K562 (cell line): Measurements from ENCODE around the gene SERTAD3. TPM values are rescaled to one million over a fixed set of nuclear protein-coding genes. Genes with fewer than 3 reads are reported as not detected.

Source experiments
- CCNT2 ChIP-seq: IDR thresholded peaks from 2 replicates; pipeline ENCODE4 v1.6.1; 2011; ENCODE audit warnings: borderline replicate concordance, low read depth, mild to moderate bottlenecking, moderate library complexity, mixed read lengths, low read length; ENCODE audit not compliant: insufficient read length; ENCODE audit errors: extremely low read depth
- CEBPB ChIP-seq: fragments of 450-650 bp; IDR thresholded peaks from 2 replicates; pipeline ENCODE4 v1.6.1; 2016; ENCODE audit warnings: missing genetic modification characterization, missing compliant biosample characterization
- CHD4 ChIP-seq: fragments of 200-600 bp; sonication (generic); IDR thresholded peaks from 3 replicates; pipeline ENCODE4 v1.6.1; 2012; ENCODE audit warnings: low read depth, mild to moderate bottlenecking, mixed read lengths, low read length, inconsistent platforms; ENCODE audit not compliant: insufficient read depth, insufficient replicate concordance, poor library complexity, severe bottlenecking
- DACH1 ChIP-seq: fragments of 450-650 bp; IDR thresholded peaks from 2 replicates; pipeline ENCODE4 v1.6.1; 2018; ENCODE audit not compliant: partially characterized antibody
- FOXJ2 ChIP-seq: fragments of 200-800 bp; sonication (Bioruptor generic); IDR thresholded peaks from 2 replicates; pipeline ENCODE4 v1.6.1; 2016; ENCODE audit warnings: missing genetic modification characterization, missing compliant biosample characterization
- HMG20A ChIP-seq: fragments of 450-650 bp; formaldehyde crosslinking; conservative IDR thresholded peaks from 2 replicates; pipeline ENCODE4 v1.4.0; 2020; ENCODE audit warnings: mild to moderate bottlenecking, mixed read lengths
- HOXB6 ChIP-seq: fragments of 250-450 bp; sonication (Bioruptor Pico); IDR thresholded peaks from 2 replicates; pipeline ENCODE4 v1.5.1; 2022; ENCODE audit warnings: mild to moderate bottlenecking, borderline replicate concordance
- ILF3 ChIP-seq: fragments of 450-650 bp; IDR thresholded peaks from 2 replicates; pipeline ENCODE4 v1.6.1; 2018; ENCODE audit warnings: antibody characterized with exemption, mild to moderate bottlenecking, moderate library complexity, borderline replicate concordance
- JUNB ChIP-seq: fragments of 450-650 bp; formaldehyde crosslinking; conservative IDR thresholded peaks from 2 replicates; pipeline ENCODE4 v1.4.0; 2020; ENCODE audit warnings: mild to moderate bottlenecking
- KDM5B ChIP-seq: fragments of 200-600 bp; sonication (generic); IDR thresholded peaks from 2 replicates; pipeline ENCODE4 v1.6.1; 2012; ENCODE audit warnings: low read depth, mild to moderate bottlenecking, moderate library complexity, low read length, control low read depth, inconsistent platforms; ENCODE audit not compliant: insufficient replicate concordance
- KLF6 ChIP-seq: fragments of 250-450 bp; sonication (Bioruptor Pico); IDR thresholded peaks from 2 replicates; pipeline ENCODE4 v1.4.0; 2020; ENCODE audit warnings: mild to moderate bottlenecking, moderate library complexity, borderline replicate concordance
- NCOA6 ChIP-seq: fragments of 450-650 bp; IDR thresholded peaks from 2 replicates; pipeline ENCODE4 v1.6.1; 2017; ENCODE audit warnings: mild to moderate bottlenecking
- POLR2A ChIP-seq: fragments of 450-650 bp; conservative IDR thresholded peaks from 2 replicates; pipeline ENCODE4 v1.6.1; 2016
- RBM15 ChIP-seq: fragments of 200-400 bp; formaldehyde crosslinking; IDR thresholded peaks from 2 replicates; pipeline ENCODE4 v1.6.1; 2018; ENCODE audit warnings: mild to moderate bottlenecking, low read length, moderate library complexity; ENCODE audit not compliant: insufficient read depth
- RBM39 ChIP-seq: fragments of 200-400 bp; formaldehyde crosslinking; optimal IDR thresholded peaks from 2 replicates; pipeline ENCODE3; 2018; ENCODE audit warnings: low read depth, low read length
- RFX5 ChIP-seq: IDR thresholded peaks from 2 replicates; pipeline ENCODE4 v1.6.1; 2011; ENCODE audit warnings: low read depth, mild to moderate bottlenecking, improper control_type of control experiment, low read length
- SP2 ChIP-seq: IDR thresholded peaks from 2 replicates; pipeline ENCODE4 v1.6.1; 2011; ENCODE audit warnings: mild to moderate bottlenecking, low read depth, low read length, moderate library complexity; ENCODE audit not compliant: poor library complexity, severe bottlenecking; ENCODE audit errors: extremely low read depth
- STAG1 ChIP-seq: sonication (generic); formaldehyde crosslinking; IDR thresholded peaks from 2 replicates; pipeline ENCODE4 v1.5.0; 2020; ENCODE audit warnings: missing genetic modification reagents, borderline replicate concordance
- TAF1 ChIP-seq: IDR thresholded peaks from 2 replicates; pipeline ENCODE4 v1.6.1; 2011; ENCODE audit warnings: mild to moderate bottlenecking, low read length, moderate library complexity; ENCODE audit not compliant: insufficient read depth, control insufficient read depth, severe bottlenecking; ENCODE audit errors: extremely low read depth
- TAF7 ChIP-seq: fragments of 450-650 bp; IDR thresholded peaks from 2 replicates; pipeline ENCODE4 v1.6.1; 2016; ENCODE audit warnings: missing genetic modification characterization, missing compliant biosample characterization
- ZNF134 ChIP-seq: fragments of 250-450 bp; sonication (Bioruptor Pico); conservative IDR thresholded peaks from 2 replicates; pipeline ENCODE4 v1.4.0; 2020
- ZNF143 ChIP-seq: sonication (generic); formaldehyde crosslinking; IDR thresholded peaks from 2 replicates; pipeline ENCODE4 v1.9.0; 2022; ENCODE audit warnings: mild to moderate bottlenecking, missing genetic modification reagents
- ZSCAN32 ChIP-seq: fragments of 450-650 bp; formaldehyde crosslinking; IDR thresholded peaks from 2 replicates; pipeline ENCODE4 v1.4.0; 2020; ENCODE audit warnings: mild to moderate bottlenecking, moderate library complexity
- polyA plus RNA-seq, 8 experiments: library from polyadenylated mRNA; depleted of rRNA in 4 of 8; stranded (reverse) in 5 of 8; unstranded in 3 of 8; fragments of >200 nt; fragmentation: Nextera tagmentation in 2 of 8; fragmentation: Illumina TruSeq in 1 of 8; extraction: Ambion mirVana in 2 of 8; extraction: Trizol in 1 of 8; gene quantifications; 2 replicates each; pipeline versions ENCODE4 v1.2.1 to v1.2.3, GENCODE V29; 2011 to 2014; ENCODE audit warnings: inconsistent platforms in 1 of 8, missing spikeins in 1 of 8
- total RNA-seq, 7 experiments: library from RNA; depleted of rRNA in 6 of 7; stranded (reverse); fragments of >200 nt in 6 of 7; fragmentation: Illumina TruSeq in 2 of 7; extraction: Trizol in 2 of 7; gene quantifications; 2 replicates each; pipeline versions ENCODE4 v1.2.1 to v1.2.3, GENCODE V29; 2011 to 2021; ENCODE audit warnings: low replicate concordance in 1 of 7
- TF ChIP-seq, protein P1 (sequence below): fragments of 200-400 bp; formaldehyde crosslinking; IDR thresholded peaks from 2 replicates; pipeline ENCODE4 v1.6.1; 2017; ENCODE audit warnings: mild to moderate bottlenecking, low read depth, low read length, moderate library complexity
- TF ChIP-seq, protein P2 (sequence below): sonication (generic); formaldehyde crosslinking; IDR thresholded peaks from 2 replicates; pipeline ENCODE4 v1.8.0; 2023; ENCODE audit warnings: mild to moderate bottlenecking, missing genetic modification reagents

The SERTAD3 gene
- total and polyA plus RNA-seq, 9 of the 15 experiments (the other 6 are each of a cell fraction or from before 2014, with no cell fraction given): 5.4 to 28.9 (median 17.5) TPM

DNA sequence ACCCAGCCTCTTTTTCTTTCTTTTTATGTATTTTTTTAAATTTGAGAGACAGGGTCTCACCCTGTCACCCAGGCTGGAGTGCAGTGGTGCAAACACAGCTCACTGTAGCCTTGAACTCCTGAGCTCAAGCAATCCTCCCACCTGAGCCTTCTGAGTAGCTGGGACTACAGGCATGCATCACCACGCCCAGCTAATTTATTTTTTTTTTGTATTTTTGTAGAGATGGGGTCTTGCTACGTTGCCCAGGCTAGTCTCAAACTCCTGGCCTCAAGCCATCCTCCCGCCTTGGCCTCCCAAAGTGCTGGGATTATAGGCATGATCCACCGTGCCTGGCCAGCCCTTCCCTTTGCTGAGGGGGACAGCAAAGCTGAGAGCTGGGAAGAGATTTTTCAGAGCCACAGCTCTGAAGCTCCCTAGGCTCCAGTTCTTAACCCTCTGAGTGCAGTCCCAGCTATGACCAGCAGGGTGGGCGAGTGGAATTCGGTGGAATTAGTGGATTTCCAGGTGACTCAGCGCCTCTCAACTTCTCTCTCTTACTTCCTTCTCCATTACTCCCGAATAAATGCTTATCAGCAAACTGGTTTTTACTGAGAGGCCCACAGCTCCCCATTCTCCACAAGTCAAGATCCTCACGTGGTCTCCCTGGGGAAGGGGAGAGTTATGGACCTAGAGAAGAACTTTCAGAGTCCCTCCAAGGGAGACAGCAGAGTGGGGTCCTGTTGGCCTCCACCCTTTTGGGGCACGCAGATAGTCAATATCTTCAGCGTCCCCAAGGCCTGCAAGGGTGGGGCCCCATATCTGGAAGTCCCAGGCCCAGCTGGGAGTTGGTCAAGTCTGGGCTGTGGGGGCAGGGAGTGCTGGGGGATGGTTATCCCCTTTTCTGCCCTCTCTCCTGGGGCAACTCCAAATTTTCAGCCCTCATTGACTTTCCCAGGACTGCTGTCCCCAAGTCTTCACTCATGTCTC lies 20.2 kb upstream of the SERTAD3 start (continued):
- TF ChIP-seq SP2 (no peak), ZSCAN32 (no peak), HOXB6 (CRISPR knock-in tag) (no peak), TAF1 (peak; percentile 68), ILF3 (peak; percentile 75; the same call in 1 of the 2 replicates), FOXJ2 (0 out of 2 replicates have a peak, but pooled peaks have one; percentile 45), RBM39 (peak; percentile 64), ZNF134 (CRISPR knock-in tag) (no peak), RFX5 (no peak), STAG1 (no peak), RBM15 (no peak), NCOA6 (no peak), CEBPB (tag) (no peak), DACH1 (peak; percentile 34), TAF7 (no peak), JUNB (no peak), KLF6 (CRISPR knock-in tag) (0 out of 2 replicates have a peak, but pooled peaks have one; percentile 34), ZNF143 (CRISPR knock-in tag) (no peak), KDM5B (peak; percentile 36), POLR2A (0 out of 2 replicates have a peak, but pooled peaks have one; percentile 41), CHD4 (no peak), HMG20A (no peak), CCNT2 (peak; percentile 91)
- TF ChIP-seq, protein P1, sequence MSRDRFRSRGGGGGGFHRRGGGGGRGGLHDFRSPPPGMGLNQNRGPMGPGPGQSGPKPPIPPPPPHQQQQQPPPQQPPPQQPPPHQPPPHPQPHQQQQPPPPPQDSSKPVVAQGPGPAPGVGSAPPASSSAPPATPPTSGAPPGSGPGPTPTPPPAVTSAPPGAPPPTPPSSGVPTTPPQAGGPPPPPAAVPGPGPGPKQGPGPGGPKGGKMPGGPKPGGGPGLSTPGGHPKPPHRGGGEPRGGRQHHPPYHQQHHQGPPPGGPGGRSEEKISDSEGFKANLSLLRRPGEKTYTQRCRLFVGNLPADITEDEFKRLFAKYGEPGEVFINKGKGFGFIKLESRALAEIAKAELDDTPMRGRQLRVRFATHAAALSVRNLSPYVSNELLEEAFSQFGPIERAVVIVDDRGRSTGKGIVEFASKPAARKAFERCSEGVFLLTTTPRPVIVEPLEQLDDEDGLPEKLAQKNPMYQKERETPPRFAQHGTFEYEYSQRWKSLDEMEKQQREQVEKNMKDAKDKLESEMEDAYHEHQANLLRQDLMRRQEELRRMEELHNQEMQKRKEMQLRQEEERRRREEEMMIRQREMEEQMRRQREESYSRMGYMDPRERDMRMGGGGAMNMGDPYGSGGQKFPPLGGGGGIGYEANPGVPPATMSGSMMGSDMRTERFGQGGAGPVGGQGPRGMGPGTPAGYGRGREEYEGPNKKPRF: no peak
- TF ChIP-seq, protein P2, sequence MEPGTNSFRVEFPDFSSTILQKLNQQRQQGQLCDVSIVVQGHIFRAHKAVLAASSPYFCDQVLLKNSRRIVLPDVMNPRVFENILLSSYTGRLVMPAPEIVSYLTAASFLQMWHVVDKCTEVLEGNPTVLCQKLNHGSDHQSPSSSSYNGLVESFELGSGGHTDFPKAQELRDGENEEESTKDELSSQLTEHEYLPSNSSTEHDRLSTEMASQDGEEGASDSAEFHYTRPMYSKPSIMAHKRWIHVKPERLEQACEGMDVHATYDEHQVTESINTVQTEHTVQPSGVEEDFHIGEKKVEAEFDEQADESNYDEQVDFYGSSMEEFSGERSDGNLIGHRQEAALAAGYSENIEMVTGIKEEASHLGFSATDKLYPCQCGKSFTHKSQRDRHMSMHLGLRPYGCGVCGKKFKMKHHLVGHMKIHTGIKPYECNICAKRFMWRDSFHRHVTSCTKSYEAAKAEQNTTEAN: no peak
